HG02885 (cell line): ENCODE measurements around the gene MRPL55.
"Not testable (repeated sequence)": the region's sequence is repeated elsewhere in the genome, so short reads cannot be mapped to it uniquely, and the experiment has no call there.

Experiments
- ATAC-seq: cut with Tn5 transposase; IDR thresholded peaks from one replicate; pipeline ENCODE4 v1.9.1; 2021; ENCODE audit warnings: mild to moderate bottlenecking; ENCODE audit not compliant: unreplicated experiment, poor library complexity

The MRPL55 gene

GRCh38 chr1:228125185-228125584 lies 16.1 kb upstream of the MRPL55 start:
- ATAC-seq, result no peak

DNA sequence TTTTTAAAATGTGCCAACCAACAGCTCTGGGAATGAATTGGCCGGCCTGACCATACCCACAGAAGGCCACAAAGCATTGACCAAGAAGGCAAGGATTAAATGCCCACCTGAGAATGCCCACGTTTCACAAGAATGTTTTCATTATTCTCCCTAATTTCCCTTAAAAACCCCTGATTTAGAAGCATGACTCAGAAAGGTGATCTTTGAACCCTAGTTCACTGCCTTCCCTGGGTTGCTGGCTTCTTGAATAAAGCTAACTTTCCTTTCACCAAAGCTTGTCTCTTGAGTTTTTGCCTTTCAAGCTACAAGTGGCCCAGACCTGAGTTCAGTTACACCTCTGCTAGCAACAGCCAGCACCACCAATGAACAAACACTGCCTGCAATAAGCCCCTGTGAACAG lies 14.4 kb upstream of the MRPL55 start:
- no peak for ATAC-seq

DNA sequence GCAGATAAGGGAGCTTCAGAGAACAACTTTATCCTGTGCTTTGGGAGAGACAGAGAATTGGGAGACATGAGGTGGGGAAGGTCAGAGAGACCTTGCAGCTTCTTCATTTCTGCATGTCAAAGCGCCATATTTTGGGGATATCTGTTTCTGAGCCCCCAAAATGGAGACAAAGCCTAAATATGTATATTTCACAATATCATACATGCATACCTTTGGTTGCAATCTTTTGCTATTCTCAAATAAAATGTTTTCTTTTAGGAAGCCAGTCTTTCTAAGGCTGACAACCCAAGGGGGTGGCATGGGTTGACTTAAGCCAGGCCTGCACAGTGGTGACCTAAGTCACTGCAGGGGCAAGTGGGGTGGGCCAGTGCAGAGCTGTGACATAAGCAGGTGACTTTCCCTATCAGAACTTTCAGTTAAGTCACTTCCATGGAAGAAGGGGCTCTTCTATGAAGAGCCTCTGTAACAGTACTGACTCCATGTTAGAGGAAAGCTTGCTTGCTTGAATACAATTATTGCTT lies 13.9 kb upstream of the MRPL55 start:
- ATAC-seq, result no peak

- ATAC-seq, result no peak
Observed at GRCh38 chr1:228120857-228121489, 11.9 kb upstream of the MRPL55 start.

DNA sequence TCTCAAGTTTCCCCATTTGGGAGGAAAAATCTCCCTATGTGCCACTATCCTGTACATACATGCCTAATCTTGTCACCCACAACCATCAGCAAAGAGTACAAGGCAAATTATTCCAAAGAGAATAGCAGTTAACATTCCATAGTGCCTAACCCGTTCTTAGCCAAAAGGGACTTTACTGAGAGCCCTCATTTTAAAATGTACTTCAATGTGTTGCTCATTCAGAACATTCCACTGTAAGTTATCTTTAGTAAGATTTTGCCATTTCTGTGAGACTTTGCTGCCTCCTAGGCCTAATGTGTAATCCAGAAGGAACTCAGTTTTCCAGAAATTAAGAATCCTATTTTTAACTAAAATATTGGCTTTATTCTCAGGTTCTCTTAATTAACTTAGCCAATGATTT lies 11.3 kb upstream of the MRPL55 start:
- no peak for ATAC-seq

DNA sequence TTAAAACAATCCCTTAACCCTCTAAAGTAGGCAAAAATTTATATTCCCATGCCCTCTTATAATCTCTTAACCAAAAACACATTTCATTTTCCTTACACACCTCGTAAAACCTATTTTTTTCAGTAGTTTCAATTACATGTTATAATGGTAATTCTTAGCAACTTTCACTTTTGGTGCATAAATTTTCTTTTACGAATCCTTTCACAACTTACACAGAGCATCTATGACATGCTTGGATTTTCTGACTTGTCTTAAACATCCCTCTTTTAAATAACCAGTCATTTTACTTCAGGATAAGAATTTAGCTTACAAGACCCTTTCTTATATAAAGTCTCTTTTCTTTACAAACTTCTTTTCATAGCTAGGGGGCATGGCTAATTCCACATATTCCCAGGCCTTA lies 8.9 kb upstream of the MRPL55 start:
- ATAC-seq, result no peak

DNA sequence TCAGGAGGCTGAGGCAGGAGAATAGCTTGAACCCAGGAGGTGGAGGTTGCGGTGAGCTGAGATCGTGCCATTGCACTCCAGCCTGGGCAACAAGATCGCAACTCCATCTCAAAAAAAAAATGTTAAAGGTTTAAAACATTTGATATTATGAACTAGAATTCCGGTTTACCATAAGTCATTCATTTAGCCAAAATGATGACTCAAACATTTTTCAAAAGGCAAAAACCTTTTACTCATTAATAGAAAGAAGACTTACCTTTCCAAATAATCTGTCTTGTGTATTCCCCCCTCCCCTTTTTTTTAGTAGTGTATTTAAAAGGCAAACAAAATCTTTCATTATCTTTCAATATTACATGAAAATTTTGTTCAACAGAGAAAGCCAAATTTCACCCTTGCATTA lies 8.2 kb upstream of the MRPL55 start:
- no peak for ATAC-seq

GRCh38 chr1:228114827-228115226 lies 5.7 kb upstream of the MRPL55 start:
- ATAC-seq, result no peak

GRCh38 chr1:228112617-228113016 lies 3.5 kb upstream of the MRPL55 start:
- no peak for ATAC-seq

DNA sequence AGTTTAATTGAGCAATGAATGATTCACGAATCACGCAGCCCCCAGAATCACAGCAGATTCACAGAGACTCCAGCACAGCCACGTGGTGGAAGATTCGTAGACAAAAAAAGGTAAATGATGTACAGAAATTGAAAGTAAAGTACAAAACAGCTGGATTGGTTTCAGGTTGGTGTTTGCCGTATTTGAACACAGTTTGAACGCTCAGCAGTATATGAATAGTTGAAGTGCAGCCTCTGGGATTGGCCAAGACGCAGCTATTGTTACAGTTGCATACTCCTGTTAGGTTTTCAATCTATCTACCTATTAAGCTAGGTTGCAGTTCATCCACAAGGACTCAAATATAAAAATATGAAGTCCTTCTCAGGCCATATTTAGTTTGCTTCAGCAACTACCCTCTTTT lies 3.1 kb upstream of the MRPL55 start:
- ATAC-seq, result no peak

DNA sequence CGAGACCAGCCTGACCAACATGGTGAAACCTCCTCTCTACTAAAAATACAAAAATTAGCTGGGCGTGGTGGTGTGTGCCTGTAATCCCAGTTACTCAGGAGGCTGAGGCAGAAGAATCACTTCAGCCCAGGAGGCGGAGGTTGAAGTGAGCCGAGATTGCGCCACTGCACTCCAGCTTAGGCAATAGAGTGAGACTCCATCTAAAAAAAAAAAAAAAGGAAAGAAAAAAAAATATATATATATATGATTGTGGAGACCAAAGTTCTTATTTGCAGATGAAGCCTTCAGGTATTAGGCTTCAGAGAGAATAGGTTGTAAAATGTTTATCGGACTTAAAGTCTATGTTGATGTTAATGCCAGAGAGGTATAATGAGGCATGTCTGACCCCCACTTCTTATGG lies 2.2 kb upstream of the MRPL55 start:
- not testable (repeated sequence) for ATAC-seq

- ATAC-seq, result no peak
Observed at GRCh38 chr1:228110556-228110955, 1.5 kb upstream of the MRPL55 start.

- no peak for ATAC-seq
Observed at GRCh38 chr1:228109962-228110488, 926 bp upstream of the MRPL55 start.

DNA sequence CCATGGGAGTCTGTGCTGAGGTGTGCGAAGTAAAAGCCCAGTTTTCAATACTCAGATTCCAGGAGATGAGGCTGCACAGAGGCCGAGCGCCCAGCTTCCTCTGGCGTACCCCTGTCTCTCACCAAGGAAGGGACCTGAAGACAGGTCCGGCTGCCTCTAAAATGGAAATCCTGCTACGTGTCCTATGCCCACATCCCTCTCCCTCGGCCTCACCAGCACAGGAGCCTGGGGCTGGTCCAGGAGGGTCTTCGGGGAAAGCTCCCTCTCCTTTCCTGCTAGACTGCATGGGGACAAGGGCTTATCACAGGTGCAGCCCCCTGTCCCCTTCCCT lies 392 bp downstream of the MRPL55 start:
- ATAC-seq, result no peak

GRCh38 chr1:228108055-228108690 lies 926 bp downstream of the MRPL55 start:
- ATAC-seq, result no peak

GRCh38 chr1:228107636-228108035 lies 1.5 kb downstream of the MRPL55 start:
- no peak for ATAC-seq

DNA sequence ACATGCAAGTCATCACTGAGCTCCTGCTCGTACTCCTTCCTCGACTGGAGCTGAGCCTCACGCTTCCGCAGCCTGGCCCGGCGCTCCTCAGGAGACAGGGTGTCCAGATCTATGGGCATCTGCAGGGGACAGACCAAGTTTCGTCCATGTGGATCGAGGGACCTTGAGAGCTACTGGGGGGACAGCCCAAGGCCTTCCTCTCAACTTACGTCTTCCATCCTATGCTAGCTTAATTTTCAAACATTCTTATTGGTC lies 2.4 kb downstream of the MRPL55 start:
- no peak for ATAC-seq

DNA sequence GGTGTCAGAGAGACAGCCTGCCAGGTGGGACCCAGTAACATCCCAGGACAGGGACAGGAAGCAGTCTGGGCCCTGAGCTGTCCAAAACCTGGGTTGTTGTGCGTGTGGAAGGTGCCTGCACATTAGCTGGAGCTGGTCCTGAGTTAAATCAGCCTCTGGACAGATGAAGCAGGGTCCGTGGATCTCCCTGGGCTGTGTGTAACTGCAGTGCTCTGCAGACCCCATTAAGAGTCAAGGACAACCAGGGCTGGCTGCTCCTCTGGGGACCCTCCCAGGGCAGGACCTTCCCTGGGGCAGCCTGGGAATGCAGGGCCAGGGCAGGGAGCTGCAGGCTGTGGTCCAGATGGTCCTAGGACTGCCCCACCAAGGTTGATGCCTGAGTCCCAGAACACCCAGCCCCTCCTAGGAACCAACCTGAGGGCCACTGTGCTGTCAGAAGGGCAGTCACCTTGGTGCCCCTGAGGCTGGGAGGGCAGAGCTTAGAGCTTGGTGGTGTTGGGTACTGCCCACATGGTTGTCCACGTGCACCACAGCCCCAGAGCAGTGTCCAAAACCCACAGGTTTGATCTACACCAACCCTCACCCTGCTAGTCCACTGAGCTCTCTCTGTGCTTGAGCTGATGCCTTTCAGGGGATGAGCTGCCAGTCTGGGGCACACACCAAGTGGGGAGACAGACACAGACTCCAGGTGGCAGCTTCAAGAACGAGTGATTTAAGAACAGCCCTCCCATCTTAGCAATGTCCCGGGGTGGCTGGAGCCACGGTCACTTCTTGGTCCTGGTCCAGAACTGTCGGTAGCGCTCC lies 2.9 kb downstream of the MRPL55 start:
- no peak for ATAC-seq

- no peak for ATAC-seq
Observed at GRCh38 chr1:228105270-228105995, 3.7 kb downstream of the MRPL55 start.

DNA sequence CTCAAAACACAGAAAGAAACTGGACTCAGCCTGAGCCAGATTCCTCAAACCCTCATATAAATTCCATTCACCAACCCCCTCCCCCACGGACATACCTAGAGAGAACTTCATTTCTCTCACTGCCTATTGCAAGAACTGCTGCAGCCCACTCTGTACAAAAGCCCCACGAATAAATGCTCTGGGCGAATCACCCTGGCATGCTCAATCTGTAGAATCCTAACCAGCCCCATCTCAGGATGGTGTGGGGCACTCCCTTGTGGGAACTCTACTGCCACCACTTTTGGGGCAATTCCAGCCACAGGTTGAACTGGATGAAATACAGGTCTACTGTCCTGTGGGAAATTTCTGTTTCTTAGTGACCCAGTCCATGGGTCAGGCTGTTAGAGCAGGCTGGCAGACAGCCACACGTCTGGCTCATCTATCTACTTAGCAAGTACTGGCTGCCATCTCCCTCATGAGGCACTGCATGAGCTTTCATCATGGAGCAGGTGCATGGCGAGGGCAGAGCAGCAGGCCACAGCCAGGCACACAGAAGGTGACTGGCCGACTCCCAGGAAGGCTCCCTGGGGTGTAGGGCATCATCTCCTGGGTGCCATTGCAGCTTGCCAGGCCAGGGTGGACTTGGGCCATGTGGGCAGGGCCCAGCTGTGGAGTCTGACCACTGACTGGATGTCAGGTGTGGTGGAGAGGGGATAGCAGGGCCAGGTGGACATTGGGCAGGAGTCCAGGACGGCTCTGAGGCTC lies 4.4 kb downstream of the MRPL55 start:
- ATAC-seq, result no peak
